Spleen (tissue), 13 donors: ENCODE data around the gene GPAM. TPM values are rescaled to one million over a fixed set of nuclear protein-coding genes. Genes with fewer than 3 reads are reported as not detected.
A peak's percentile ranks its signal among the peaks of the same experiment; 100 is the strongest.

Experiments used
- DNase-seq: peaks from one replicate; pipeline ENCODE4 v3.0.0-alpha.2; 2020
- H3K27ac ChIP-seq, 8 donors: fragments of 200-600 bp; sonication (generic) in 7 of 8; 1 replicate in 4 of 8; 2 replicates in 4 of 8; pipeline versions ENCODE4 v1.5.0 to v1.8.0; 2016 to 2021; ENCODE audit warnings: inconsistent platforms in 4 of 8, mild to moderate bottlenecking in 4 of 8, moderate library complexity in 1 of 8
- H3K27me3 ChIP-seq, 7 donors: fragments of 200-600 bp; sonication (generic) in 6 of 7; replicated peaks in 1 of 7; 1 replicate in 4 of 7; 2 replicates in 3 of 7; pipeline versions ENCODE4 v1.5.0 to v1.8.0; 2016 to 2021; ENCODE audit warnings: inconsistent platforms in 3 of 7, mild to moderate bottlenecking in 1 of 7
- H3K36me3 ChIP-seq, 6 donors: fragments of 200-600 bp; sonication (generic) in 5 of 6; 1 replicate in 4 of 6; 2 replicates in 2 of 6; pipeline versions ENCODE4 v1.5.0 to v1.8.0; 2016 to 2021; ENCODE audit warnings: inconsistent platforms in 2 of 6
- H3K4me1 ChIP-seq, 6 donors: fragments of 200-600 bp; sonication (generic) in 5 of 6; 1 replicate in 3 of 6; 2 replicates in 3 of 6; pipeline versions ENCODE4 v1.5.0 to v1.8.0; 2016 to 2021; ENCODE audit warnings: inconsistent platforms in 3 of 6
- H3K4me3 ChIP-seq, 8 donors: fragments of 200-600 bp; sonication (generic) in 7 of 8; 1 replicate in 4 of 8; 2 replicates in 4 of 8; pipeline versions ENCODE4 v1.5.0 to v1.8.0; 2016 to 2021; ENCODE audit warnings: inconsistent platforms in 4 of 8, mild to moderate bottlenecking in 4 of 8, moderate library complexity in 2 of 8
- H3K9me3 ChIP-seq, 8 donors: fragments of 200-600 bp; sonication (generic) in 7 of 8; 1 replicate in 4 of 8; 2 replicates in 4 of 8; pipeline versions ENCODE4 v1.5.0 to v1.8.0; 2016 to 2021; ENCODE audit warnings: inconsistent platforms in 4 of 8
- CTCF ChIP-seq, 11 experiments: fragments of 200-600 bp in 7 of 11; fragments of 450-650 bp in 4 of 11; sonication (generic) in 4 of 11; IDR thresholded peaks in 8 of 11; conservative IDR thresholded peaks in 3 of 11; 1 replicate in 7 of 11; 2 replicates in 4 of 11; pipeline versions ENCODE4 v1.4.0 to v1.8.0; 2016 to 2021; ENCODE audit warnings: antibody characterized with exemption in 11 of 11, inconsistent platforms in 4 of 11, mild to moderate bottlenecking in 1 of 11
- POLR2A ChIP-seq, 3 donors: fragments of 450-650 bp; IDR thresholded peaks; one replicate each; pipeline ENCODE4 v1.5.1; 2017; ENCODE audit warnings: antibody characterized with exemption in 3 of 3, mild to moderate bottlenecking in 1 of 3
- POLR2AphosphoS5 ChIP-seq, 3 donors: sonication (generic); formaldehyde crosslinking; IDR thresholded peaks; one replicate each; pipeline ENCODE4 v1.5.1; 2017; ENCODE audit warnings: antibody characterized with exemption in 3 of 3
- WGBS, 5 donors: extraction: QIAGEN DNeasy Blood & Tissue Kit in 3 of 5; methylation state at CpG; one replicate each; pipeline versions ENCODE4 v1.1.5 to v1.1.7; 2013 to 2018; 5-methylcytosine and 5-hydroxymethylcytosine counted together
- intact Hi-C: fragments of 100-400 bp; cut with DNase I; formaldehyde crosslinking; loops from one replicate; pipeline ENCODE4 v1.15.0; 2023; ENCODE audit warnings: low total_unique reads
- long read RNA-seq, 2 donors: transcript quantifications; one replicate each; lab custom pipeline, GENCODE V29; 2026
- polyA plus RNA-seq, 3 donors: library from polyadenylated mRNA; stranded (reverse); fragments of 200-250 nt; gene quantifications; one replicate each; pipeline ENCODE4 v1.2.1, GENCODE V29; 2013
- total RNA-seq, 7 donors: library from RNA; depleted of rRNA in 3 of 7; stranded (reverse); fragments of >200 nt in 3 of 7; fragmentation: NEBNext Ultra II Directional in 4 of 7; extraction: Animal tissue kit (Norgen Biotek cat#: 25700) in 4 of 7; gene quantifications; one replicate each; pipeline versions ENCODE4 v1.1.0 to v1.2.1, GENCODE V29; 2016 to 2021
- donor health status: healthy with polysubstance abuse.
- donor health status: DM: no; HTN: no; CAD: no; lungs with moderate emphysema.
- donor health status: DM: no; HTN: no; CAD: no.
- donor health status: Bipolar disorder and iron deficiency.
- donor health status: healthy.
- donor health status: DM: no; HTN: no; CAD: no.
- donor health status: DM: yes; HTN: yes; CAD: no.

The GPAM gene
- total RNA-seq = 10 to 100 TPM in 1 of 7 donors, 1 to 10 TPM in 6; 5.0 to 15.0 (median 7.1) TPM
- 1 to 10 TPM; 2.6 to 3.3 (median 2.6) TPM for polyA plus RNA-seq
- long read RNA-seq, donor 1 = 0 reads
- long read RNA-seq, donor 2, full-length matches to known transcripts = 1 of 1 reads
- long read RNA-seq, donor 2, partial matches to known transcripts = 0 of 1 reads
- long read RNA-seq, donor 2, other reads (novel, unspliced or antisense) = 0 of 1 reads

GRCh38 chr10:112183329-112184051 is at the start of gene GPAM:
TSS of gene GPAM (minus strand) at chr10:112183765. CDS start at chr10:112181784, 1,981 bp downstream.
- Histone ChIP-seq H3K27me3 (no peaks in the 10 kb centered on the region), H3K4me1 (peaks cover 2 to 35% (median 21%) of the 10 kb centered on the region in 6 donors), H3K27ac (peak within 1 kb of the TSS; percentile 47 to 87 (median 75)), H3K4me3 (peak within 1 kb of the TSS; percentile 63 to 96 (median 90)), H3K9me3 (peaks cover 0 to 15% (median 4%) of the 10 kb centered on the region in 8 donors), H3K36me3 (peaks cover 0 to 29% (median 14%) of the 10 kb centered on the region in 6 donors)
- intact Hi-C loops = loop anchor here (10.0 kb wide), 2 partner anchors 131 to 261 kb away; partner anchors contain the start of genes VTI1A and ZDHHC6
- 0 to 1% (median 0%) methylated on average over 36 to 46 of the region's 46 CpGs for WGBS, 5 donors
- TF ChIP-seq POLR2AphosphoS5 (IDR thresholded peaks at IDR 0.05) = peak; percentile 94 to 97 (median 96)
- peak in 2 of 3 donors; percentile 55 to 57 for TF ChIP-seq POLR2A (IDR thresholded peaks at IDR 0.05)
- TF ChIP-seq CTCF (IDR thresholded peaks at IDR 0.05 in 8 of 11, conservative IDR thresholded peaks at IDR 0.05 in 3 of 11) = peak in 6 of 11 experiments; percentile 15 to 46 (median 32)
- DNase-seq = peak; percentile 99

- peaks cover 0 to 6% (median 0%) of the 10 kb centered on the region in 8 donors for H3K9me3 ChIP-seq
- TF ChIP-seq CTCF (IDR thresholded peaks at IDR 0.05 in 8 of 11, conservative IDR thresholded peaks at IDR 0.05 in 3 of 11) (no peak), POLR2A (IDR thresholded peaks at IDR 0.05) (no peak), POLR2AphosphoS5 (IDR thresholded peaks at IDR 0.05) (no peak)
- intact Hi-C loops = no loop called here
- 51 to 68% (median 59%) methylated on average over 6 of the region's 6 CpGs for WGBS, 5 donors
- no peak overlapping the region for H3K4me3 ChIP-seq
- no peak overlapping the region for H3K27ac ChIP-seq
- H3K27me3 ChIP-seq = peaks cover 0 to 5% (median 0%) of the 10 kb centered on the region in 7 donors
- no peaks in the 10 kb centered on the region for H3K36me3 ChIP-seq
- peaks cover 0 to 27% (median 0%) of the 10 kb centered on the region in 6 donors for H3K4me1 ChIP-seq
- no peak for DNase-seq
Measured at GRCh38 chr10:112232670-112233069, 49.1 kb upstream of the GPAM start.

- Histone ChIP-seq H3K4me1 (peaks cover 0 to 27% (median 0%) of the 10 kb centered on the region in 6 donors), H3K27ac (no peak overlapping the region), H3K27me3 (peaks cover 0 to 5% (median 0%) of the 10 kb centered on the region in 7 donors), H3K36me3 (no peaks in the 10 kb centered on the region), H3K9me3 (no peaks in the 10 kb centered on the region), H3K4me3 (no peak overlapping the region)
- intact Hi-C loops = no loop called here
- 64 to 81% (median 75%) methylated on average over 9 of the region's 9 CpGs for WGBS, 5 donors
- DNase-seq = no peak
- no peak for TF ChIP-seq CTCF (IDR thresholded peaks at IDR 0.05 in 8 of 11, conservative IDR thresholded peaks at IDR 0.05 in 3 of 11)
Measured at GRCh38 chr10:112231602-112232400, 48.2 kb upstream of the GPAM start.
